A549 (cell line): ENCODE measurements around the gene PGF. TPM values are rescaled to one million over a fixed set of nuclear protein-coding genes. Genes with fewer than 3 reads are reported as not detected.

Source experiments
- ATAC-seq, 2 experiments: fragments of 200-7000 bp in 1 of 2; fragments of >200 bp in 1 of 2; cut with Nextera tagmentation in 1 of 2; cut with Tn5 transposase in 1 of 2; 3 replicates each; pipeline versions ENCODE4 v1.8.0 to v1.9.1; 2018 to 2020; ENCODE audit warnings: mild to moderate bottlenecking in 1 of 2, moderate library complexity in 1 of 2
- CTCF ChIA-PET: fragments of 300-600 bp; sonication (Branson Sonifier 250); formaldehyde crosslinking; extraction: SDS; loops from one replicate; lab custom pipeline; 2021; ENCODE audit warnings: antibody characterized with exemption, inconsistent platforms; lab: Yijun Ruan, JAX
- POLR2A ChIA-PET: fragments of 350-600 bp; formaldehyde crosslinking; extraction: SDS; loops from one replicate; lab custom pipeline; 2021; ENCODE audit warnings: antibody characterized with exemption, inconsistent platforms; lab: Yijun Ruan, JAX
- DNase-seq, 2 experiments: peaks; one replicate each; pipeline versions ENCODE4 v3.0.0 to v3.0.0-alpha.2; 2011 to 2016; ENCODE audit warnings: low read depth in 1 of 2, low spot score in 1 of 2
- FAIRE-seq: peaks from 2 replicates; lab custom pipeline; 2011; peaks lifted over from hg19 to GRCh38; lab: Jason Lieb, UNC
- H3K27ac ChIP-seq, 2 experiments: fragments of >200 bp; sonication (Bioruptor Twin); formaldehyde crosslinking; 3 replicates each; pipeline ENCODE4 v1.5.1; 2016 to 2017
- H3K4me1 ChIP-seq: fragments of >200 bp; sonication (Bioruptor Twin); formaldehyde crosslinking; 3 replicates; pipeline ENCODE4 v1.6.1; 2016
- H3K4me2 ChIP-seq: fragments of >200 bp; sonication (Bioruptor Twin); formaldehyde crosslinking; 3 replicates; pipeline ENCODE4 v1.6.1; 2016
- H3K4me3 ChIP-seq: fragments of >200 bp; sonication (Bioruptor Twin); formaldehyde crosslinking; 3 replicates; pipeline ENCODE4 v1.5.1; 2016
- H3K9me3 ChIP-seq: fragments of >200 bp; sonication (Bioruptor Twin); formaldehyde crosslinking; 3 replicates; pipeline ENCODE4 v1.6.1; 2016
- CHD2 ChIP-seq: fragments of 150-350 bp; IDR thresholded peaks from 2 replicates; pipeline ENCODE4 v1.6.1; 2014; ENCODE audit warnings: low read length; ENCODE audit not compliant: partially characterized antibody
- FOSL2 ChIP-seq, 2 experiments: fragments of 450-650 bp in 1 of 2; fragments of >200 bp in 1 of 2; sonication (Bioruptor Twin) in 1 of 2; formaldehyde crosslinking; IDR thresholded peaks; 2 replicates each; pipeline versions ENCODE4 v1.5.0 to v1.6.1; 2016 to 2020; ENCODE audit warnings: mild to moderate bottlenecking in 1 of 2, moderate library complexity in 1 of 2
- JUN ChIP-seq, 2 experiments: fragments of >200 bp; sonication (Bioruptor Twin); formaldehyde crosslinking; IDR thresholded peaks; 2 replicates in 1 of 2; 3 replicates in 1 of 2; pipeline ENCODE4 v1.6.1; 2016 to 2017
- KDM5A ChIP-seq: fragments of 200-600 bp; sonication (generic); IDR thresholded peaks from 2 replicates; pipeline ENCODE4 v1.6.1; 2016; ENCODE audit warnings: antibody characterized with exemption, mild to moderate bottlenecking
- POLR2A ChIP-seq: IDR thresholded peaks from 2 replicates; pipeline ENCODE4 v1.6.1; 2012; ENCODE audit warnings: mild to moderate bottlenecking, low read length
- POLR2AphosphoS2 ChIP-seq: conservative IDR thresholded peaks from 2 replicates; pipeline ENCODE4 v1.6.1; 2012; ENCODE audit warnings: low read length, improper control_type of control experiment, inconsistent platforms
- RCOR1 ChIP-seq: fragments of 150-350 bp; IDR thresholded peaks from 2 replicates; pipeline ENCODE4 v1.6.1; 2014; ENCODE audit warnings: antibody characterized with exemption, low read length, low read depth
- RFX5 ChIP-seq: fragments of 450-650 bp; IDR thresholded peaks from 2 replicates; pipeline ENCODE4 v1.7.1; 2014; ENCODE audit warnings: antibody characterized with exemption, mild to moderate bottlenecking, moderate library complexity
- SMC3 ChIP-seq: fragments of >200 bp; sonication (Bioruptor Twin); formaldehyde crosslinking; IDR thresholded peaks from 3 replicates; pipeline ENCODE4 v1.6.1; 2018; ENCODE audit warnings: inconsistent platforms
- ZC3H11A ChIP-seq: fragments of 450-650 bp; IDR thresholded peaks from 2 replicates; pipeline ENCODE4 v1.6.1; 2014; ENCODE audit warnings: antibody characterized with exemption, mild to moderate bottlenecking
- ZFP36 ChIP-seq: fragments of 450-650 bp; IDR thresholded peaks from 2 replicates; pipeline ENCODE4 v1.6.1; 2014; ENCODE audit warnings: borderline replicate concordance; ENCODE audit not compliant: partially characterized antibody
- WGBS: methylation state at CpG from one replicate; pipeline ENCODE4 v1.1.6; 2017; ENCODE audit errors: missing lambda C conversion rate; 5-methylcytosine and 5-hydroxymethylcytosine counted together
- polyA minus RNA-seq: library from RNA; depleted of rRNA, polyadenylated mRNA; stranded (reverse); fragments of >200 nt; gene quantifications from 2 replicates; pipeline ENCODE4 v1.2.3, GENCODE V29; 2011; rRNA and poly(A)+ RNA removed
- polyA plus RNA-seq, 4 experiments: library from polyadenylated mRNA; depleted of rRNA in 3 of 4; stranded (reverse); fragments of >200 nt; fragmentation: RNase III in 1 of 4; extraction: RNeasy Plus Mini Kit Qiagen cat#74134 plus additional on column Dnase treatment in 1 of 4; gene quantifications; 2 replicates in 3 of 4; 3 replicates in 1 of 4; pipeline ENCODE4 v1.2.3, GENCODE V29; 2011 to 2017
- TF ChIP-seq, protein P1 (sequence below): IDR thresholded peaks from 2 replicates; pipeline ENCODE4 v1.6.1; 2012; ENCODE audit warnings: low read depth, borderline replicate concordance
- TF ChIP-seq, protein P2 (sequence below): fragments of 450-650 bp; IDR thresholded peaks from 2 replicates; pipeline ENCODE4 v1.6.1; 2014; ENCODE audit warnings: antibody characterized with exemption
- TF ChIP-seq, protein P3 (sequence below): IDR thresholded peaks from 2 replicates; pipeline ENCODE4 v1.6.1; 2012
- TF ChIP-seq, protein P4 (sequence below): IDR thresholded peaks from 2 replicates; pipeline ENCODE4 v1.6.1; 2012

PGF gene
- polyA plus RNA-seq (2011; rRNA removed) (0.52 and 0.63 TPM in 2 replicates), polyA plus RNA-seq (2017; fragmentation: RNase III; extraction: RNeasy Plus Mini Kit Qiagen cat#74134 plus additional on column Dnase treatment) (1.1 to 1.2 TPM (median 1.1 TPM) in 3 replicates), polyA minus RNA-seq (0.44 and 1.1 TPM in 2 replicates)
- 1.0 and 1.3 TPM in 2 replicates for polyA plus RNA-seq (2012; cell fraction: cytosol; rRNA removed)
- polyA plus RNA-seq (2012; cell fraction: nucleus; rRNA removed), result 0.58 and 1.00 TPM in 2 replicates

DNA sequence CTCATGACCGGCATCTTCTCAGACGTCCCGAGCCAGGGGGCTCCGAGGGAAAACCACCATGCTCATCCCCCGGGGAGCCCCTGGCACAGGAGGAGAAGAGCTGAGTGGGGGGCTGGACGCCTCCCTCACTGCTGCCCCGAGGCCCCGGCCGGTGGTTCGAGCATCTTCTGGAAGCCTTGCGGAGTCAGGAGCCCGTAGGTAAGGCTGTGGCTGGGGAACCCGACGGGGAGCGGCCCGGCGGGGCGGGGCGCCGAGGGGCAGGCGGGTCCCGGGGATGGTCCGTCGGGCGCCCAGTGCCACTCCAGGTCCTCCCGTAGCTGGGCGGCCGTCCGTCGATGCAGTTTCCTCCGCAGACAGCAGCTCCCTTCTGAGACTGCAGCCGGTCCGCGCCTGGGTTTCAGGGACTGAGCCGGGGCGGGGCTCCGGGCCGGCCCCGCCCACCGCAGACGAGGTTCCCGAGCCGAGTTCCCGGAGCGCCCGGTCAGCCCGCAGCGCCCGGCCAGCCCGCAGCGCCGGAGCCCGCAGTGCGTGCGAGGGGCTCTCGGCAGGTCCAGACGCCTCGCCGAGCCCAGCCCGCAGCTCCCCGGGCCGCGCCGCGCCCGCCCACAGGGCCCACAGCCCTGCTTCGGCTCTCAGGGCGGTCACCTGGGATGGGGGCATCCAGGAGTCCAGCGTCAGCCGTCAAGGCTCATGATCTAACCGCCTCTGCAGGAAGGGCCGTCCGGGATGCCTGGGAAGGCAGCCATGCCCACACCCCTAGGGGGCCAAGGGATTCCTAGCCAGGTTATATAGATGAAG is at the start of gene PGF:
Gene PGF, minus strand, starts transcription at position 369 of the 798 bp plus-strand sequence. Its CDS starts 355 bp downstream, at position 14.
- TF ChIP-seq POLR2A, result peak; percentile 64
- no peak for TF ChIP-seq RFX5
- WGBS, result 60% methylated on average over 1 of the region's 73 CpGs
- Histone ChIP-seq H3K4me3 (peak within 1 kb of the TSS; percentile 60), H3K27ac (peak within 1 kb of the TSS; percentile 60 to 80; a peak in 5 of 6 replicates), H3K4me1 (peaks cover 11% of the 10 kb centered on the region), H3K4me2 (peak within 1 kb of the TSS; percentile 89), H3K9me3 (no peaks in the 10 kb centered on the region)
- ATAC-seq (peak; percentile 77 to 89), FAIRE-seq (no peak), DNase-seq (peak; percentile 30 to 50)
- POLR2A ChIA-PET, result interaction anchor here (0.6 to 1.0 kb wide), 2 partner anchors 14 to 51 kb away, joined by 3 read pairs; no protein-coding TSS in a partner anchor
- CTCF ChIA-PET, result interaction anchor here (0.8 to 11.6 kb wide), 6 partner anchors 11 to 133 kb away, joined by 3 to 105 read pairs (median 6); no protein-coding TSS in a partner anchor

DNA sequence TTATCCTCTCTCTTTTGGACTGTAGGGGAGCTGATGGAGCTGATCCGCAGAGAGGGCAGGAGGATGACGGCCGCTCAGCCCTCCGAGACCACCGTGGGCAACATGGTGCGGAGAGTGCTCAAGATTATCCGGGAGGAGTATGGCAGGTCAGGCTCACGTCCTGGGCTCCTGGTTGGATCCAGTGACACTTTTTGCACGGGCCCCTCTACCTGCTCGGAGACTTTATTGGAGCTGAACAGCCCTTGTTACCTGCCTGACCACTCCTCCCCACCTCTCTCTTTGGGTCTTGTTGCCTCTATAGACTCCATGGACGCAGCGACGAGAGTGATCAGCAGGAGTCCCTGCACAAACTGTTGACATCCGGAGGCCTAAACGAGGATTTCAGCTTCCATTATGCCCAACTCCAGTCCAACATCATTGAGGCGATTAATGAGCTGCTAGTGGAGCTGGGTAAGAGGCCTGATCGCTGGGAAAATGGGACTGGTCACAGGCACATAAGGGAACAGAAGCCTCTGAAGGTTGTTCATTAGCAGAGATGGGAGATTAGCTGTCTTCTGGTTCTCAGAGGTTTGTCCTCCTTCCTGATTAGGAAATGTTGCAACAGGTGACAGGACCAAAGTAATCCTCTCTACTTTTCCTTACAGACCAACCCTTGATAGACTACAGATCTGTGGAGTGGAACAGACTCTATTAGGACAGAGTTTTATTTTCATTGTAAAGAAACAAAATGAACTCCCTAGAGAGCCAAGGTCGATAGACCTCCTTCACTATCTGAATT is 48.0 kb upstream of the PGF start:
- DNase-seq (no peak), FAIRE-seq (no peak), ATAC-seq (peak in 1 of 2 experiments; percentile 30; a peak in 4 of 6 replicates)
- Histone ChIP-seq H3K4me2 (peak overlapping the region; percentile 82), H3K9me3 (peaks cover 7% of the 10 kb centered on the region; the same call in 1 of the 3 replicates), H3K4me1 (peaks cover 8% of the 10 kb centered on the region; the same call in 2 of the 3 replicates), H3K4me3 (peak overlapping the region; percentile 82), H3K27ac (peak overlapping the region; percentile 81 to 90)
- CTCF ChIA-PET, result interaction anchor here (0.5 to 2.8 kb wide), 9 partner anchors 15 to 102 kb away, joined by 3 to 12 read pairs (median 6); no protein-coding TSS in a partner anchor
- POLR2A ChIA-PET, result interaction anchor here (1.0 to 1.4 kb wide), 3 partner anchors 11 to 123 kb away, joined by 3 to 4 read pairs (median 3); partner anchors contain the start of gene NEK9
- 12% methylated on average over 17 of the region's 18 CpGs for WGBS
- TF ChIP-seq KDM5A (peak; percentile 42), CHD2 (no peak)

DNA sequence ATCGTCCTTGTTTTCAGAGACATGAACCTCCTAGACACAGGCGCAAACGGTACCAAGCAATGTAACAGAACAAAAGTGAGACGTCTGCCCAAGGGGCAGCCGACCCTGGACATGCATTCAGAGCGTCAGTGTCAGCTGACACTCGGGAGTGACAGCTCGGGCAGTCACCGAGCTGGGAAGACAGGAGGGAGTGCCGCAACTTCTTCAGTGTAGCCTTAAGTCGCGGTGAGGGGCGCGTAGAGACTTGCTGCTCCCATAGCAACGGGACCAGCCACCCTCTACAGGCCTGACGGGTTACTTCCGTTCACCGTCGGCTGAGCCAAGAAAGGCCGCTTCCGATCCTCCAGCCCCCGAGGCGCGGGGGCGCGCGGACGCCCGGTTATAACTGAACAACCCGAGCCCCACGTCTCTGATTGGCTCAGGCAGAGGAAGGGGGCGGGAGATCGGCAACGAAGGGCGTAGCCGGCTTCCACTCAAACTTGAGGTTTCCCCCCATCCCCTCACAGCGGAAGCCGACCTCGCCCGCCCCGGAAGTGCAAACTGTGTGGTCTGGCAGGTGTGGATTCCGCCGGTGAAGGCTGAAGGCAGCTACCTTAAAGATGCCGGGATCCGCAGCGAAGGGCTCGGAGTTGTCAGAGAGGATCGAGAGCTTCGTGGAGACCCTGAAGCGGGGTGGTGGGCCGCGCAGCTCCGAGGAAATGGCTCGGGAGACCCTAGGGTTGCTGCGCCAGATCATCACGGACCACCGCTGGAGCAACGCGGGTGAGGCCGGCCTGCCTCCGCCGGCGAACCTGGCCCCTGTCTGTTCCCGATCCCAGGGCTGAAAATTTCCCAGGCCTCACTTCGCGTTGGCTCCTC is 47.2 kb upstream of the PGF start, which contains the start of gene EIF2B2:
Gene EIF2B2, plus strand, starts transcription at position 530 of the 858 bp plus-strand sequence. Its CDS starts 70 bp downstream, at position 600.
- peak; percentile 97 to 99 for ATAC-seq
- FAIRE-seq, result peak; percentile 32
- no peak for TF ChIP-seq ZC3H11A
- TF ChIP-seq KDM5A, result peak; percentile 78
- TF ChIP-seq POLR2AphosphoS2, result no peak
- TF ChIP-seq, protein P1, sequence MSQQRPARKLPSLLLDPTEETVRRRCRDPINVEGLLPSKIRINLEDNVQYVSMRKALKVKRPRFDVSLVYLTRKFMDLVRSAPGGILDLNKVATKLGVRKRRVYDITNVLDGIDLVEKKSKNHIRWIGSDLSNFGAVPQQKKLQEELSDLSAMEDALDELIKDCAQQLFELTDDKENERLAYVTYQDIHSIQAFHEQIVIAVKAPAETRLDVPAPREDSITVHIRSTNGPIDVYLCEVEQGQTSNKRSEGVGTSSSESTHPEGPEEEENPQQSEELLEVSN, result peak; percentile 61
- TF ChIP-seq FOSL2 (IDR thresholded peaks at IDR 0.05), result no peak
- no peak for TF ChIP-seq FOSL2 (CRISPR knock-in tag; IDR thresholded peaks at IDR 0.05)
- TF ChIP-seq, protein P2, sequence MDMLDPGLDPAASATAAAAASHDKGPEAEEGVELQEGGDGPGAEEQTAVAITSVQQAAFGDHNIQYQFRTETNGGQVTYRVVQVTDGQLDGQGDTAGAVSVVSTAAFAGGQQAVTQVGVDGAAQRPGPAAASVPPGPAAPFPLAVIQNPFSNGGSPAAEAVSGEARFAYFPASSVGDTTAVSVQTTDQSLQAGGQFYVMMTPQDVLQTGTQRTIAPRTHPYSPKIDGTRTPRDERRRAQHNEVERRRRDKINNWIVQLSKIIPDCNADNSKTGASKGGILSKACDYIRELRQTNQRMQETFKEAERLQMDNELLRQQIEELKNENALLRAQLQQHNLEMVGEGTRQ, result peak; percentile 57
- TF ChIP-seq RFX5, result 0 out of 2 replicates have a peak, but pooled peaks have one; percentile 45
- no peak for TF ChIP-seq RCOR1
- TF ChIP-seq ZFP36, result peak; percentile 5
- TF ChIP-seq, protein P3, sequence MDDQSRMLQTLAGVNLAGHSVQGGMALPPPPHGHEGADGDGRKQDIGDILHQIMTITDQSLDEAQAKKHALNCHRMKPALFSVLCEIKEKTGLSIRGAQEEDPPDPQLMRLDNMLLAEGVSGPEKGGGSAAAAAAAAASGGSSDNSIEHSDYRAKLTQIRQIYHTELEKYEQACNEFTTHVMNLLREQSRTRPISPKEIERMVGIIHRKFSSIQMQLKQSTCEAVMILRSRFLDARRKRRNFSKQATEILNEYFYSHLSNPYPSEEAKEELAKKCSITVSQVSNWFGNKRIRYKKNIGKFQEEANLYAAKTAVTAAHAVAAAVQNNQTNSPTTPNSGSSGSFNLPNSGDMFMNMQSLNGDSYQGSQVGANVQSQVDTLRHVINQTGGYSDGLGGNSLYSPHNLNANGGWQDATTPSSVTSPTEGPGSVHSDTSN, result peak; percentile 71; the same call in 1 of the 2 replicates
- TF ChIP-seq, protein P4, sequence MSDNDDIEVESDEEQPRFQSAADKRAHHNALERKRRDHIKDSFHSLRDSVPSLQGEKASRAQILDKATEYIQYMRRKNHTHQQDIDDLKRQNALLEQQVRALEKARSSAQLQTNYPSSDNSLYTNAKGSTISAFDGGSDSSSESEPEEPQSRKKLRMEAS, result peak; percentile 84
- peak in 1 of 2 experiments; percentile 73; a peak in 3 of 5 replicates for TF ChIP-seq JUN (IDR thresholded peaks at IDR 0.05)
- peak; percentile 47 for TF ChIP-seq POLR2A
- TF ChIP-seq SMC3, result no peak
- peak; percentile 95 for DNase-seq
- WGBS, result 3% methylated on average over 49 of the region's 66 CpGs
- Histone ChIP-seq H3K4me3 (peak within 1 kb of the TSS; percentile 82), H3K4me2 (peak within 1 kb of the TSS; percentile 82), H3K4me1 (peaks cover 8% of the 10 kb centered on the region; the same call in 2 of the 3 replicates), H3K27ac (peak within 1 kb of the TSS; percentile 81 to 90), H3K9me3 (peaks cover 7% of the 10 kb centered on the region; the same call in 1 of the 3 replicates)
- CTCF ChIA-PET, result interaction anchor here (0.5 to 2.8 kb wide), 7 partner anchors 15 to 101 kb away, joined by 3 to 12 read pairs (median 6); no protein-coding TSS in a partner anchor
- POLR2A ChIA-PET, result interaction anchor here (1.1 to 1.4 kb wide), 2 partner anchors 12 to 104 kb away, joined by 3 to 4 read pairs; no protein-coding TSS in a partner anchor
